ENCODE data around the gene ST6GALNAC3.

- TF ChIP-seq ZNF660 (tag by site-specific recombination; IDR thresholded peaks at IDR 0.05) (no peak), CTCF (tag by site-specific recombination; IDR thresholded peaks at IDR 0.05) (no peak), ZNF174 (tag by site-specific recombination; IDR thresholded peaks at IDR 0.05) (no peak)
These were observed 336.0 kb downstream of the ST6GALNAC3 start for GRCh38 chr1:76410499-76410898.

All from HEK293 (cell line).